HG03196 (cell line): Measurements from ENCODE around the gene EMCN.

Experiments
- ATAC-seq: cut with Tn5 transposase; IDR thresholded peaks from one replicate; pipeline ENCODE4 v1.9.1; 2021; ENCODE audit not compliant: unreplicated experiment

Gene EMCN

GRCh38 chr4:100493756-100494155 lies 24.1 kb downstream of the EMCN start:
- no peak for ATAC-seq

- no peak for ATAC-seq
Measured at GRCh38 chr4:100492129-100492528, 25.7 kb downstream of the EMCN start.

DNA sequence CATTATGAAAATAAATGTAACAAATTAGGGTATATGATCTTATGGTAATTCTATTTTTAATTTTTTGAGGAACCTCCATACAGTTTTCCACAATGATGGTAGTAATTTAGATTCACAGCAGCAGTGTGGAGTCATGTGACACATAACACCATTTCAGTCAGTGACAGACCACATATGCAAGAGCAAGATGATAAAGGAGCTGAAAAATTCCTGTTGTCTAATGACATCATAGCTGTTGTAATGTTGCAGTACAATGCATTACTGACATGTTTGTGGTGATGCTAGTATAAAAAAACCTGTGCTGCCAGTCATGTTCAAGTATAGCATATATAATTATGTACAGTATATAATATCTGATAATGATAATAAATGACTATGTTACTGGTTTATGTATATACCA lies 28.5 kb downstream of the EMCN start:
- ATAC-seq: no peak

- ATAC-seq: no peak
Measured at GRCh38 chr4:100486496-100486895, 31.3 kb downstream of the EMCN start.

DNA sequence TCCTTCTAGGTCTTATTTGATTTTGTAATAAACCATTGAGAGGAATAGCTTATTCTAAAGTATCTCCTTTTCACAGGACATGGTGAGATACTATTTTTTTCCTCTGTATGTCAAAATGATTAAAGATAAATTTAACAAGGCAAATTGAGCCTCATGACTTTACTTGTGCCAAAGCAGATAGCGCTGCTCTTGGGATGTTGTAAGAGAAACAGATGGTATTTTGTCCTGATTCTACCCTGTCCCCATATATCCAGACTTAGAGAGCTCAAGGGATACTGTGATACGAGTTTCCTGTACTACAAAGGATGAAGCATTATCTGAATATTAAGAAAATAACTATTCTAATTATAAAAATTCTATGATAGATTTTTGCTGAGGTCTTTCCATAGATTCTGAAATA lies 34.0 kb downstream of the EMCN start:
- ATAC-seq: no peak

- ATAC-seq: no peak
Measured at GRCh38 chr4:100479971-100480370, 37.9 kb downstream of the EMCN start.

GRCh38 chr4:100469555-100469954 lies 48.3 kb downstream of the EMCN start:
- no peak for ATAC-seq

DNA sequence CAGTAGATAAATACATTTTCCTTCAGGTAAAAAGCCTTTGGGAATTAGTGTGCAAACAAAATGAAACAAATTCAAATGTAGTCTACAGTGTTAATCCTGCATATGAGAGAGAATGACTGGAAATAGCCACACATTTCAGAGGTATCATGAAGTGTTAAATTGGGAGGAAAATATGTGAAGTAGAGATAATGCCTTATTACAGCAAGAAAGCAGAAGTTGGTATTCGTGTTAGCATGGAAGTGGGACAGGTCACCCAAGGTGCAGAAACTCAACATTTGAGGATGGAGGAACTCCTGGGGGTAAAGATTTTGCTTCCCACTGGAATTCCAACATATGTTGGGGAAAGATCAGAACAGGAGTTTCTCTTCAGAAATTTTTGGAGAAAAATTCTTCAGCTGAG lies 51.3 kb downstream of the EMCN start:
- ATAC-seq: no peak

- no peak for ATAC-seq
Measured at GRCh38 chr4:100461807-100462605, 55.8 kb downstream of the EMCN start.

- ATAC-seq: no peak
Measured at GRCh38 chr4:100450449-100450848, 67.4 kb downstream of the EMCN start.

GRCh38 chr4:100431416-100431815 lies 86.4 kb downstream of the EMCN start:
- ATAC-seq: no peak

GRCh38 chr4:100430451-100430850 lies 87.4 kb downstream of the EMCN start:
- no peak for ATAC-seq

DNA sequence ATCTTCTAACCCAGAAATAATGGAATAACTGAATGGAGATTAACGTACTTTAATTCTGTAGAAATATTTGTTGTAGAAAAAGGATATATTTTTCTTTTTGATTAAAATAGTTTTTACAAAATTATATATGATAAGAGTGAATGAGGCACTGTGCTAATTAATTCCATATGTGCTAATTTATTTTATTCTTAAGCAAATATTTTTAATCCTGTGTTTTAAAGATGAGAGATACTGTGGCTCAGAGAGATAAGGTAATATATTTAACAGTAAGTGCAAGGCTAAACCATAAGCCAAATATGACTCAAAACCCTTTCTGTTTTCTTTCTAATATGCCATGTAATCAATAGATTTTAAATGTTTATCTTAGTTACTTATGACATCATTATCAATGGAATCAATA lies 88.2 kb downstream of the EMCN start:
- ATAC-seq: no peak

DNA sequence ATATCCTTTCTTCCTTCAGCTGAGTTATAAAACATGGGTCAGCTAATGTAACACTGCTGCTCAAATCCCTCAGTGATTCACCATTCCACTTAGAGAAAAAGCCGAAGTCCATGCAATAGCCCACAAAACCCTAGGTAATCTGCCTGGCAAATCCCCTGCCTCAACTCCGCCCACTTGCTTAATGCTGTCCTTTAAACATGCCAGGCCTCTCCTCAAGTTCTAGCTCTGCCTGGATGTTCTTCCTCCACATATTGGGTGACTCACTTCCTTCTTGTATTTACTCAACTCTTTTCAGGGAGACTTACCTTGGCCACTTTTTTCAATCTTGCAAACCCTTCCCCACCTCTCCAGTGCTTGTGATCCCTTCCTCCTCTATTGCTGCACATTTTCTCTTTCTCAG lies 89.8 kb downstream of the EMCN start:
- ATAC-seq: no peak

GRCh38 chr4:100424376-100424775 lies 93.4 kb downstream of the EMCN start:
- ATAC-seq: no peak

GRCh38 chr4:100422894-100423293 lies 94.9 kb downstream of the EMCN start:
- ATAC-seq: no peak

GRCh38 chr4:100421361-100421978 lies 96.4 kb downstream of the EMCN start:
- ATAC-seq: no peak

DNA sequence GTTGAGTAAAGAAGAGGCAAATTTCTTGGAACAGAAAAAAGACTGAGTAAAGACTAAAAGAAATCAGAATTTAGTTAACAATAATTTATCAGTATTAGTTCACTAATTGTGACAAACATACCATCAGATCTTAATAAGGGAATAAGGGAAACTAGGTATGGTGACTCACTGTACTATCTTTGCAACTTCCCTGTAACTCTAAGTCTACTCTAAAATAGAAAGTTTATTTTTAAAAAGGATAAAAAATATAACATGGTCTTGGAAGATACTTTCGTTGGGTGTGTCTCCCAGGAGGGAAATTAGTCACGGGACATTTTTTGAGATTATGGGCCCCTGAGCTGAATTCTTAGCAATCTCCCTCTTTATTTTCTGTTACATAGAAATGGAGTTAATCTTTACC lies 97.3 kb downstream of the EMCN start:
- ATAC-seq: no peak

DNA sequence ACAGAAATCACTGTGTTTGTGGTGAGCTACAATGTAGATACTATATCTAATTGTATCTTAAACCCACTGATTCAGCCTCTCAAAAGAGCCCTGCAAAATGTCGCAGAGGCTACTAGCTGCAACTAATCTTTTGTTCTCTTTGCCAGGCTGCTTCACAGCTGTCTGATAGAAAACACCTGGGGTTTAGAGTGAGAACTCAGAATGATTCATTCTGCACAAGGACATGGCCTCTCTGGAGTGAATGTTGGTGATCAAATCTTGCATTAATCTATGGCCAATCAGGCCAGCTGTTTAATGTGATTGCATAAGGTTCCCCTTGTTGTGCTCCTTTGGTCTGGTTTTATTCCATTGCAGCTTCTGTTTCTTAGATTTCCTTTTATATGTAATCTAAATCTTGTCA lies 100.3 kb downstream of the EMCN start:
- no peak for ATAC-seq

GRCh38 chr4:100414016-100414790 lies 103.6 kb downstream of the EMCN start:
- ATAC-seq: no peak

GRCh38 chr4:100391863-100392262 lies 126.0 kb downstream of the EMCN start:
- no peak for ATAC-seq

GRCh38 chr4:100391086-100391485 lies 126.7 kb downstream of the EMCN start:
- no peak for ATAC-seq
